ENCODE results near the gene FCRL1.
A peak's percentile ranks its signal among the peaks of the same experiment; 100 is the strongest.

FCRL1 gene, protein sequence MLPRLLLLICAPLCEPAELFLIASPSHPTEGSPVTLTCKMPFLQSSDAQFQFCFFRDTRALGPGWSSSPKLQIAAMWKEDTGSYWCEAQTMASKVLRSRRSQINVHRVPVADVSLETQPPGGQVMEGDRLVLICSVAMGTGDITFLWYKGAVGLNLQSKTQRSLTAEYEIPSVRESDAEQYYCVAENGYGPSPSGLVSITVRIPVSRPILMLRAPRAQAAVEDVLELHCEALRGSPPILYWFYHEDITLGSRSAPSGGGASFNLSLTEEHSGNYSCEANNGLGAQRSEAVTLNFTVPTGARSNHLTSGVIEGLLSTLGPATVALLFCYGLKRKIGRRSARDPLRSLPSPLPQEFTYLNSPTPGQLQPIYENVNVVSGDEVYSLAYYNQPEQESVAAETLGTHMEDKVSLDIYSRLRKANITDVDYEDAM

DNA sequence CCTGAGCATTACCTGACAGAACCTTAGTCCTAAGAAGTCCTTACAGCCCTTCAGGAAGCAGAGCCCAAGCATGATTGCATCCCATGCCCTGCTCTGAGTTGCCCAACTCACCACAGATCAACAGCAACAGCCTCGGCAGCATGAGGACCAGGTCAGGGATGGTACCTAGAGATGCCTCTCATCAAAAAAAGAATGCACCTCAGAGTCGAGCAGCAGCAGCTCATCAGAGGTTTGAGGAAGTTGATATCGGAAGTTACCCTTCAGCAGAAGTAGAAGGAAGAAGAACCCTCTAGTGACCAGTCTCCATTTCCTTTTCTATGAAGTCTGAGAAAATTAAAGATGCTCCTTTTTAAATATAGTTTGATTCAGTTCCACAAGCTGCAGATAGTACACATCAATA is at the start of gene FCRL1:
TSS of gene FCRL1 (minus strand) at position 225 of the 400 bp plus-strand sequence. CDS start at position 142, 83 bp downstream.
- no peaks in the 10 kb centered on the region for H3K9me3 ChIP-seq (ENCODE audit: insufficient read depth, low read depth, low read length)
- no peak within 1 kb of the TSS for H3K27ac ChIP-seq (ENCODE audit: low read length)
- H3K27me3 ChIP-seq (ENCODE audit: insufficient read depth, low read length): no peaks in the 10 kb centered on the region
- no peaks in the 10 kb centered on the region for H3K36me3 ChIP-seq (ENCODE audit: insufficient read depth, low read depth, low read length)
- no peaks in the 10 kb centered on the region for H3K4me1 ChIP-seq (ENCODE audit: insufficient read depth, low read length)
- no peak within 1 kb of the TSS for H3K9ac ChIP-seq (ENCODE audit: low read depth, low read length)
- H3K4me3 ChIP-seq (ENCODE audit: low read length): no peak within 1 kb of the TSS

DNA sequence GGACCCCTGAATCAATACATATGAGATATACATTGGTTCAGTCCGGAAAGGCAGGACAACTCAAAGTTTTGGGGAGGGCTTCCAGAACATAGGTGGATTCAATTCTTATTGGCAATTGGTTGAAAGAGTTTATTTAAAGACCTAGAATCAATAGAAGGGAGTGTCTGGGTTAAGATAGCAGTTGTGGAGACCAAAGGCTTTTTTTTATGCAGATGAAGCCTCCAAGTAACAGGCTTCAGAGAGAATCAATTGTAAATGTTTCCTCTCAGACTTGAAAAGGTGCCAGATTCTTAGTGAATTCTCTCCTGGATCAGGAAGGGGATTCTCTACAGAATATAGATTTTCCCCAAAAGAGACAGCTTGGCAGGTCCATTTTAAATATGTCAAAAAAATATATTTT is 48.7 kb upstream of the FCRL1 start:
- Histone ChIP-seq H3K27me3 (ENCODE audit: insufficient read depth, low read length) (no peaks in the 10 kb centered on the region), H3K36me3 (ENCODE audit: insufficient read depth, low read depth, low read length) (no peaks in the 10 kb centered on the region), H3K9ac (ENCODE audit: low read depth, low read length) (no peak overlapping the region), H3K27ac (ENCODE audit: low read length) (no peak overlapping the region), H3K4me3 (ENCODE audit: low read length) (0 out of 2 replicates have a peak overlapping the region, but pooled peaks have one; percentile 9), H3K9me3 (ENCODE audit: insufficient read depth, low read depth, low read length) (peaks cover 8% of the 10 kb centered on the region), H3K4me1 (ENCODE audit: insufficient read depth, low read length) (peaks cover 19% of the 10 kb centered on the region)

DNA sequence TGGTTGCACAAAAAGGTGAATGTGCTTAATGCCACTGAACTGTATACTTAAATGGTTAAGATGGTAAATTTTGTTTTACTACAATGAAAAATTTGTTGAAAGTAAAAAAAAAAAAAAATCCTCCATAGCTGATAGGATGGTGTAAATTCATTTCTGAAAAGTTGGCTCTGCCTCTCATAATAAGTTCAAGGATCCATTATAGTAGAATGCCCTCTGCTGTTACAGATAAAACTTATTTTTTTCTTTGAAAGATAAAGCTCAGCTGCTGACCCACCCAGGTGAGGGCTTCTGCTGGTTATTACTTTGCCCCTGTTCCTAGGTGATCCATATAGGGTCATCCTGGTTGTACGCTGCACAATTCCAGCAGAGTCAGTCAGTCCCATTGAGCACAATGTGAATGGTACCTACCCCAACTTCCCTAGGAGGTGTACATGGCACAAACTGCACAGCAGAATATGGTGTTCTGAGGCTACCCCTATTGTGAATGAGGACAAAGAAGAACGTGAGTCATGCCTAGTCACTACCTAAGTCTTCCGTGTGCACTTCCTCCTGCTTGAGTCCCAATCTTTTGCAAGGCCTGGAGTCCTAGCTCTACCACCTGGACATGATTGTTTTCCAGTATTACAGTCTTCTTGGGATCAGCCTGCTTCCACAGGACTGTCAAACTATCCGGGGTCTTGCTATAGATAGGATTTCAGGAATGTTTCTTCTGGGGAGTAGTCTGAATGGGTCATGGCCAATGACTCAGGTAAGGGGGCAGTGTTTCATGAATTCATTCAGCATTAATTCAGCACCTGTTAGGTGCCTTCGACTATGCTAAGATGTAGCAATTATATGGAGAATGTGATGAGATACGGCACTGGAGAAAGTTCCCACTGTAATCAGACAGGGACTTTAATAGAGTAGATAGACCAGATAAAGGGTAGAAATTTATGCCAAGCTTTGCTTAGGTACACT is 42.5 kb upstream of the FCRL1 start:
- Histone ChIP-seq H3K4me1 (ENCODE audit: insufficient read depth, low read length) (no peaks in the 10 kb centered on the region), H3K9me3 (ENCODE audit: insufficient read depth, low read depth, low read length) (no peaks in the 10 kb centered on the region), H3K36me3 (ENCODE audit: insufficient read depth, low read depth, low read length) (no peaks in the 10 kb centered on the region), H3K4me3 (ENCODE audit: low read length) (no peak overlapping the region), H3K9ac (ENCODE audit: low read depth, low read length) (no peak overlapping the region), H3K27ac (ENCODE audit: low read length) (no peak overlapping the region), H3K27me3 (ENCODE audit: insufficient read depth, low read length) (no peaks in the 10 kb centered on the region)

DNA sequence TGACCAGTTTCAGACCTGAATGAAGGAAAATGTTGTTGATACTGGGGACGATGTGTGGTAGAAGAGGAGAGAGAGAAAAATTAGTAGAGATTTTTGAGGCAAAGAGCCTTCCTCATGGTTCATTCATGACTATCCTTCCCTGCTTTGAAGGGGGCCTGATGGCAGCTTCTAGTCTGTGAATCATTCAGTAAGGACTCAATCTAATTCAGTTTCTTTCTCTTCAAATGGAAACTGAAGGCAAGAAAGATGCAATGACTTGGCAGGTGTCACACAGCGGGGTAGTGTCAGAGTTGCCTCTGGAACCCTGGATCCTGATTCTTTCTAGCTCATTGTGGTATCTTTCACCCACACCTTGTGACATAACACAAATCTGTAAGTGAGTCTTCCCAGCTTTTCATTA is 36.6 kb upstream of the FCRL1 start:
- Histone ChIP-seq H3K27me3 (ENCODE audit: insufficient read depth, low read length) (no peaks in the 10 kb centered on the region), H3K27ac (ENCODE audit: low read length) (no peak overlapping the region), H3K9me3 (ENCODE audit: insufficient read depth, low read depth, low read length) (no peaks in the 10 kb centered on the region), H3K36me3 (ENCODE audit: insufficient read depth, low read depth, low read length) (no peaks in the 10 kb centered on the region), H3K9ac (ENCODE audit: low read depth, low read length) (no peak overlapping the region), H3K4me3 (ENCODE audit: low read length) (no peak overlapping the region), H3K4me1 (ENCODE audit: insufficient read depth, low read length) (no peaks in the 10 kb centered on the region)

DNA sequence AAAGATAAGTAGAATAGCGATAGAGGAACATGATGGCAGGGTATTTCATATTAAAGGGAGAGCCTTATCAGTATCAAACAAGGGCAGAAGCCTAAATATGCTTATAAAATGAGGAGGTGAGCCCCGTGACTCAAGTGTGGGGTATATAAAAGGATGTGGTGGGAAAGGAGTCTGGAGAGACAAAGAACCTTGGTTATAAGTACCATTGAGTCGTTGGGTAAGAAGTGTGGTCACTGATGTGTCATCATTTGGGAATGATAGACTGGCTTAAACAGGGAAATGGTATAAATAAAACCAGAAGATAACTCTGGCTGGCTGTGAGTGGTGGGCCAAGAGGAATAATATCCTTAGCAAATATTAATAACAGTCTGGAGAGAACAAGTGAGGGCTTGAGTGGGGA is 32.6 kb upstream of the FCRL1 start:
- Histone ChIP-seq H3K9ac (ENCODE audit: low read depth, low read length) (no peak overlapping the region), H3K4me1 (ENCODE audit: insufficient read depth, low read length) (no peaks in the 10 kb centered on the region), H3K27me3 (ENCODE audit: insufficient read depth, low read length) (no peaks in the 10 kb centered on the region), H3K27ac (ENCODE audit: low read length) (no peak overlapping the region), H3K36me3 (ENCODE audit: insufficient read depth, low read depth, low read length) (no peaks in the 10 kb centered on the region), H3K9me3 (ENCODE audit: insufficient read depth, low read depth, low read length) (no peaks in the 10 kb centered on the region), H3K4me3 (ENCODE audit: low read length) (no peak overlapping the region)

DNA sequence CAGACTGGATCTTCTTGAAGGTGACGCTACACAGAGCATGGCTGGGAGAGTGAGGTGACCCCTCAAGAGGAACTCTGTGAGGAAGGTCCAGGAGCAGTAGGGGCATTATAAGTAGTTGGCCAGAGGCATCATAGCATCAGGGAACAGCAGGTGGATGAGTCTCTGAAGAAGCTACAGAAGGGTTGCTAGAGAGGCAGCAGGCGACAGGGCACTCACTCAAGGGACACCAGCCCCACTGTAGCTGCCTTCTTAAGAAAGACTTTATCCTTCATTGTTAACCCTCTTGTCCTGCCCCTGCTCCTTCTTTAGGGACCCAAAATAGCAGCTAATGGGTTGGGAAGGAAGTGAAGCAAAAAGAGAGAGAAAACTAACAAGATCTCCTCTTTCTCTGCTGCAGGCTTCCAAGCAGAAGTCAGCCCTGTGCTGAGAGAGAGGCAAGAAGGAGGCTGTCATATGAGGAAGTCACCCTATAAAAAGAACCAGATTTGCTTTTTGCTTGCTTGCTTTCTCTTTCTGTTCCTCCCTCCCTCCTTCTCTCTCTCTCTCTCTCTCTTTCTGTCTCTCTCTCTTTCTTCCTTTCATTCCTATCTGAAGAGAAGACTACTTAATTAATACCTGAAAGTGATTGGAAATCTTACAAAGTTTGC is 29.4 kb upstream of the FCRL1 start:
- Histone ChIP-seq H3K9ac (ENCODE audit: low read depth, low read length) (no peak overlapping the region), H3K9me3 (ENCODE audit: insufficient read depth, low read depth, low read length) (no peaks in the 10 kb centered on the region), H3K4me1 (ENCODE audit: insufficient read depth, low read length) (no peaks in the 10 kb centered on the region), H3K36me3 (ENCODE audit: insufficient read depth, low read depth, low read length) (no peaks in the 10 kb centered on the region), H3K4me3 (ENCODE audit: low read length) (no peak overlapping the region), H3K27ac (ENCODE audit: low read length) (no peak overlapping the region), H3K27me3 (ENCODE audit: insufficient read depth, low read length) (no peaks in the 10 kb centered on the region)

DNA sequence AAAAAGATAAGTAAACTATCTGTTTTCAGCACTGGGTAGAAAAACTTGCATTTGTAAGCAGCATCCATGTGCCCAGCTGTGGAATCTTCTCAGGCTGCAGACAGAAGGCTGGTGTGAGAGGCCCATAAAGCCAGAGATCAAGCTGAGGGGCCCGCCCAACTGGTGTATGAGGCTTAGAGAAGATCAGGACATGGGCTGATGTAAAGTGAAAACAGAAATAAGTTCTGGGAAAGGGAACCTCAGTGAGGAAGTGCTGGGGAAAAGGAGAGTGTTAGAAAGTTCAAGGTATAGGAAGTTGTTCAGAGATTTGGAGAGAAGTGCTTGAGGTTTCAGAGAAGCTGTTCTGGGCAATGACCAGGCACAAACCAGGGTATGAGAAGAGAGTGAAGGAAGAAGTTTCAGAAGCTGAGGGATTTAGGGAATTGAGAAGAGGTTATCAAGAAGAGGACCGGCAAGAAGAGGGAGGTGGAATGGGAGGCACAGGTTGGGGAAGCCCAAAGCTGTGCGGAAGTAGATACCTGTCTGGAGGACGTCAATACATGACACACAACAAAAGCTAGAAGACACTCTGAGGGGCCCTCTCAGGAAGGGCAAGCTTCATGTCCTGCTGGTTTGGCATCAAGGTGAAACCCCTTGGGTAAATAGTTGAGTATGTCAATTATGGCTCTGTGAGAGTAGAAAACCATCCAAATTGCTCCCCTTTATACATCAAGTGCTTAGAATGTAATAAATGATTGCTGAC is 24.3 kb upstream of the FCRL1 start:
- Histone ChIP-seq H3K9me3 (ENCODE audit: insufficient read depth, low read depth, low read length) (no peaks in the 10 kb centered on the region), H3K36me3 (ENCODE audit: insufficient read depth, low read depth, low read length) (no peaks in the 10 kb centered on the region), H3K9ac (ENCODE audit: low read depth, low read length) (no peak overlapping the region), H3K4me3 (ENCODE audit: low read length) (no peak overlapping the region), H3K27ac (ENCODE audit: low read length) (no peak overlapping the region), H3K4me1 (ENCODE audit: insufficient read depth, low read length) (no peaks in the 10 kb centered on the region), H3K27me3 (ENCODE audit: insufficient read depth, low read length) (no peaks in the 10 kb centered on the region)

DNA sequence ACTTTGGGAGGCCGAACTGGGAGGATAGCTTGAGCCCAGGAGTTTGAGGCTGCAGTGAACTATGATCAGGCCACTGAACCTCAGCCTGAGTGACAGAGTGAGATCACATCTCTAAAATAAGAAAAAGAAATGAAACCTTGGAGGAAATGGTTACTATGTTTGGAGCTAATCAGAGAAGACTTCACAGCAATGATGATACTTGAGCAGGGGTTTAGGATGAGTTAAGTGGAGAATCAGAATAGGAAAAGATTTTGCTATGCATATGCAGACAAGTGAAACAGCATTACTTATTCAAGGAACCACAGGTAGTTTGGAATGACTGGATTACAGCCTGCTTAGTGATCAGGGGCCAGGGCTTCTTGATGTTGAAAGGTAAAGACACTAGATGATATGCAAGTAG is 23.0 kb upstream of the FCRL1 start:
- Histone ChIP-seq H3K4me1 (ENCODE audit: insufficient read depth, low read length) (no peaks in the 10 kb centered on the region), H3K4me3 (ENCODE audit: low read length) (no peak overlapping the region), H3K36me3 (ENCODE audit: insufficient read depth, low read depth, low read length) (no peaks in the 10 kb centered on the region), H3K9ac (ENCODE audit: low read depth, low read length) (no peak overlapping the region), H3K9me3 (ENCODE audit: insufficient read depth, low read depth, low read length) (no peaks in the 10 kb centered on the region), H3K27me3 (ENCODE audit: insufficient read depth, low read length) (no peaks in the 10 kb centered on the region), H3K27ac (ENCODE audit: low read length) (no peak overlapping the region)

DNA sequence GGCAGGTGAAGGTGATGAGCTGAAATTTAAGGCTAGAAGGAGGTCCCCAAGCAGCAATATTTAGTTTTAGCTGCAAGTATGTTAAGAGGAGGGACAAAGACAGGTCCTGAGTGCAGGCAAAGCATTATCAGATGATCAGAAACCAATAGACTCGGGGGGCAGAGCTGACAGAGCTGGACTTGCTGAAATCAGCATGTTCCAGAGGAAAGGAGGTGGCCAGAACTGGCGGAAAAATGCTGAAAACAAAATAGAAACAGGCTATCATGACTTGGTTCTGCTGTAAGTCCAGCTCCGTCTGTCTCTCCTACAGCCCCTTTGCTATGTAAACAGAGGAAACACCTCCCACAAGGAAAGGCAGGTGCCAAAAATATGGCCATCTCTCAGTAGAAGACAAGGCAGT is 21.8 kb upstream of the FCRL1 start, which contains the start of gene CD5L:
TSS of gene CD5L (minus strand) at position 101 of the 400 bp plus-strand sequence. CDS start 107 bp downstream, outside the sequence.
- no peaks in the 10 kb centered on the region for H3K9me3 ChIP-seq (ENCODE audit: insufficient read depth, low read depth, low read length)
- no peaks in the 10 kb centered on the region for H3K4me1 ChIP-seq (ENCODE audit: insufficient read depth, low read length)
- H3K27ac ChIP-seq (ENCODE audit: low read length): no peak within 1 kb of the TSS
- no peaks in the 10 kb centered on the region for H3K36me3 ChIP-seq (ENCODE audit: insufficient read depth, low read depth, low read length)
- H3K27me3 ChIP-seq (ENCODE audit: insufficient read depth, low read length): no peaks in the 10 kb centered on the region
- H3K4me3 ChIP-seq (ENCODE audit: low read length): no peak within 1 kb of the TSS
- H3K9ac ChIP-seq (ENCODE audit: low read depth, low read length): no peak within 1 kb of the TSS

DNA sequence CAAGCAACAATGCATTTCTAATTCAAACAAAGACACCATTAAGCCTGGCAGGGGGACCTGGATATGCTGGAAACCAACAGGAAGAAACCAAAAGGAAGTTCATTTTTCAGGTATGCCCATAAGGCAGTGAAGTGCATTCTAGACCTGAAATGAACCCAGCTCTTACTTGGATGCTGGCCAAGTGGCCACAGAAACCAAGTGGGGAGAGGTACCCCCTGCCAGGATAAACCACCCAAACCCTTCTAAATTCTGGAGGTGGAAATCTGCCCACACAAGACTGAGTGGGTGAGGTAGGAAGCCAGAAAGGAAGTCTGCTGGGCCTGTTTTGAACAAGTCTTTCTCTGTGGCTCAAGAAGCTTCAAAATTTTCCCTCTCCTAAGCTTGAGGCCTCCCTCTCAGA is 19.0 kb upstream of the FCRL1 start:
- Histone ChIP-seq H3K9me3 (ENCODE audit: insufficient read depth, low read depth, low read length) (no peaks in the 10 kb centered on the region), H3K4me3 (ENCODE audit: low read length) (no peak overlapping the region), H3K27ac (ENCODE audit: low read length) (no peak overlapping the region), H3K4me1 (ENCODE audit: insufficient read depth, low read length) (no peaks in the 10 kb centered on the region), H3K36me3 (ENCODE audit: insufficient read depth, low read depth, low read length) (no peaks in the 10 kb centered on the region), H3K27me3 (ENCODE audit: insufficient read depth, low read length) (no peaks in the 10 kb centered on the region), H3K9ac (ENCODE audit: low read depth, low read length) (no peak overlapping the region)

DNA sequence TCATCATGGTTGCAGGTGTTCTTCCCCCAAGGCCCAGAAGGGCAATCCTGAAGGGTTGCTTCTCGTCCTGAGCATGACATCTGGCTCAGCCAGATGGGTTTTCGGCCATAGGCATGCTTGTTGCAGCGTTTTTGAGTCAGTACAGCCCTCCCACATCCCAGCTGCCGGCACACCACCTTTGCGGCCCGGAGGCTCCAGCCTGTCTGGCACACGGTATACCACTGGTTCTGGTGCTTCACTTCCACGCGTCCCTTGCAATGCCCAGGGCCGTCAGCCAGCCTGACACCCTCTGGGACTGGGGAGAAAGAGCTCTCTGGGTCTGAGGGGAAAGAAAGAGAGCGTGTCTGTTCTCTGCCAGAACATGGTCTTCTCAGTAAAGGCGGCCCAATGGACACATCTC is 14.5 kb upstream of the FCRL1 start:
- no peaks in the 10 kb centered on the region for H3K27me3 ChIP-seq (ENCODE audit: insufficient read depth, low read length)

More for the DNA sequence above, 14.5 kb upstream of the FCRL1 start:
- Histone ChIP-seq H3K9me3 (ENCODE audit: insufficient read depth, low read depth, low read length) (no peaks in the 10 kb centered on the region), H3K36me3 (ENCODE audit: insufficient read depth, low read depth, low read length) (no peaks in the 10 kb centered on the region), H3K9ac (ENCODE audit: low read depth, low read length) (no peak overlapping the region), H3K4me1 (ENCODE audit: insufficient read depth, low read length) (no peaks in the 10 kb centered on the region), H3K4me3 (ENCODE audit: low read length) (no peak overlapping the region), H3K27ac (ENCODE audit: low read length) (no peak overlapping the region)

All from iPS-20b (cell line).